Right ventricle myocardium superior (tissue), 1 donor: Measurements from ENCODE around the gene HPN. TPM values are rescaled to one million over a fixed set of nuclear protein-coding genes. Genes with fewer than 3 reads are reported as not detected.

Source experiments
- ATAC-seq: fragments of 200-7000 bp; cut with Tn5 transposase; one replicate; pipeline ENCODE4 v1.9.1; 2020; ENCODE audit warnings: mild to moderate bottlenecking; ENCODE audit not compliant: poor library complexity
- DNase-seq: peaks from one replicate; pipeline ENCODE4 v3.0.0-alpha.2; 2020
- intact Hi-C: fragments of 100-400 bp; cut with DNase I; formaldehyde crosslinking; loops from one replicate; pipeline ENCODE4 v1.11.2; 2022
- total RNA-seq: library from RNA; stranded (reverse); fragmentation: NEBNext Ultra II Directional; extraction: Animal tissue kit (Norgen Biotek cat#: 25700); gene quantifications from one replicate; pipeline ENCODE4 v1.2.1, GENCODE V29; 2021
- donor health status: DM: no; HTN: yes; CAD: no; lungs with severe emphysema.

Gene HPN
- total RNA-seq, 1 donor from 2014 or later: 5.6 TPM

DNA sequence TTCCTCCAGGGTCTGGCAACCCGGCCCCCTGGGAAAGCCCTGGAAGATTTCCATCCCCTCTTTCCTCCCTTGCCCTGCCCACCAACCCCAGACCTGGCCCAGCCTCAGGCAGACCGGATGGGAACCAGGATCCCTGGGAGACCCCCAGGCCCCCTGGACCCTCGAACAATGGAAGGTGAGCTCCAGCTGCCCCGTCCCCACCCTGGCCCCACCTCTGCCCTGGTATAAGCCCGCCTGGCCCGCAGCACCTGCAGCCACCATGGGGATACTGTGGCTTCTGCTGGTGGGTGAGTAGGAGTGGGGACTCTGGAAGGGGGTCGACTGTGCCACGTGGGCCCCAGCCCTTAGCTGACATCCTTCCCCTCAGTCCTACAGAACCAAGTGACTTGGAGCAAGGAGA is 32.4 kb downstream of the HPN start:
- intact Hi-C loops: no loop called here
- DNase-seq (no peak), ATAC-seq (no peak)

DNA sequence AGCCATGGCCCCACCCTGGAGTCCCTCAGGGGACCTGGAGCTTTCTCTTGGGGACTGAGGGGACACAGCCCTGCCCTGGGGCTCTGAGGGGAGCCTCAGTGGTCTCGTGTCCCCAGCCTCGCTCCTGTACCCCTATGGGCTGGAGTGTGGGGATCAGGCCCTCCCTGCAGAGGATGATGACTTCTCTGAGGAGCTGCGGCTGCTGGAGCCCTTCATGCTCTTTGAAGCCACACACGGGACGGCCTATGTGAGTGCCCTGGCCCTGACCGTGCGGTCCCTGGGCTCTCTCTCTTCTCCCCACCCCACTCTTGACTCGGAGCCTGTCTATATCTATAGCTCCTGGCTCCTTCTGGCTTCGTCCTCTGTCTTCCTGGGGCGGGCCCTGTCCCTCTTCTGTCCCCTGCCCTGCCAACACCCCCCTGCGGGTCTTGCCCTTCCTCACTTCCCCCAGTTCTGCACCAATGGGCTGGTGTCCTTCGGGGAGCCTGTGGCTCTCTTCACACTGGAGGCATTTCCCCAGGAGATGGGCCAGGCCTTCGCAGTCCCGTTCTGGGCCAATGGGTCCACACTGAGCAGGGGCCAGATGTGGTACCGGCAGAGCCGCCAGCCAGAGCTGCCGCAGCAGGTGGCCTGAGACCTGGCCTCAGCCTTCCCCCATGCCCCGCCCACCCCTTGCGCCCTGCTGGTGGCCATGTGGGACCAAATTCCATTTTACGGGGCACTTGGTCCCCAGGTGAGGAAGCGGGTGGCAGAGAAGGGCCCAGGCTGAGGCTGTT is 33.1 kb downstream of the HPN start:
- DNase-seq (no peak), ATAC-seq (no peak)
- intact Hi-C loops: no loop called here

DNA sequence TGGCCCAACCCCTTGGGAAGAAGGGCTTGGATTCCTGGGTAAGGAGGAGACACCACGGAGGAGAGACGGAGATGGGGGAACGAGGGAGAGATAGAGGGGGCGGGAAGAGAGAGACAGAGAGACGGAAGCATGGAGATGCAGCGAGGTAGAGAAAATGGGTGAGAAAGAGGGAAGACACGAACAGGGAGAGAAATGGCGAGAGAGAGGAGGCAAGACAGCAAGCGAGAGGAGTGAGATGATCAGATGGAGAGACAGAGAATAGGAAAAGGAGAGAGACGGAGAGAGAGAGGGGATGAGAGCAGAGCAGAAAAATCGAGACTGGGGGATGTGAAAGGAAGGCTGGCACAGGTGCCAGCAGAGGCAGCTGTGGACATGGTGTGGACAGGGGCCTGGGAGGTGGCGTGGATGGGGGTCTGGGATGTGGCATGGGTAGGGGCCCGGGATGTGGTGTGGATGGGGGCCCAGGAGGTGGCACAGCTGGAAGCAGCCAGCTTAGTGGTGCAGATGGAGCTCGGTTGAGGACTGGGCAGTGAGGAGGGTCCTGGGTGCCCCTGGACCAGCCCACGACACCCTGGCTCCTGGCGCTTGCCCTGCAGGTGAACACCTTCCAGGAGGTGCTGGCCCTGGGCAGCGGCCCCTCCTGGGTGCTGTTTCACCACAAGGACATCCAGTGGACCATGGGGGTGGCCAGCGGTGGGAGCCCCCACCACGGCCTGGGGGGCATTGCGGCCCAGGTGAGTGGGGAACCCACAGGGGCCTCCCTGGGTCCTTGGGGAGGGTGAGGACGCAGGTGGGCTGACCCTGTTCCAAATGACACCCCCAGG is 33.9 kb downstream of the HPN start:
- no peak for DNase-seq
- intact Hi-C loops: no loop called here
- ATAC-seq: no peak

DNA sequence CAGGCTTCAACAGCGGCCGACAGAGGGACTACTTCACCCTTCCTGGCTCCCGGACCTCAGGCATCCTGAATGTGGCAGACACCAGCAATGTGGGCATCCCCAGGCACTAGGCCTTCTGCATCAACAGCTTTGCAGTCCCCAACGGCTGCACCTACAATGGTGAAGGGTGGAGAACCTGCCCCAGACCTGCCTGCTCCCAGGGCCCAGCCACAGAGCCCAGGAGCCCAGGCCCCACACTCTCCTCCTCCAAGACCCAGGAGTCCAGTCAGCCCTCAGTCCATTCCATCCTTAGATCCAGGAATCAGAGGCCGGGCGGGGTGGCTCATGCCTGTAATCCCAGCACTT is 34.5 kb downstream of the HPN start:
- DNase-seq (no peak), ATAC-seq (no peak)
- intact Hi-C loops: no loop called here

DNA sequence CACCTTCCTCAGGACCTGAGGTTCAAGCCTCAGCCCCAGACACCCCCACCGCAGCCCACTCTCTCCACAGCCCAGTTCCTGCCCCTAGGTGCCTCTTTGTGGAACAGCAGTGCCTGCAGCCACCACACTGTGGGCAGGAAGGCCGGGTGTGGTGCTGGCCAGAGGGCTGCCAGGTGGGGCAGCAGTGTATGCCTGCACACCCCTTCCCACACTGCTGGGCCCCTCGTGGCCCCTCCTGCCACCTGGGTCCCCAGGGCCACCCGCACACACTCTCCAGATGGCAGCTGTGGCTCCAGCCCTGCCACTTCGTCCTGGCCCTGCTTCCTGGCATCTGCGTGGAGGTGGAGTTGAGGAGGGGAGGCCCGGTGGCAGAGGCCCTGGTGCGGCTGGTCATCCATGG is 35.1 kb downstream of the HPN start:
- intact Hi-C loops: no loop called here
- ATAC-seq: no peak

DNA sequence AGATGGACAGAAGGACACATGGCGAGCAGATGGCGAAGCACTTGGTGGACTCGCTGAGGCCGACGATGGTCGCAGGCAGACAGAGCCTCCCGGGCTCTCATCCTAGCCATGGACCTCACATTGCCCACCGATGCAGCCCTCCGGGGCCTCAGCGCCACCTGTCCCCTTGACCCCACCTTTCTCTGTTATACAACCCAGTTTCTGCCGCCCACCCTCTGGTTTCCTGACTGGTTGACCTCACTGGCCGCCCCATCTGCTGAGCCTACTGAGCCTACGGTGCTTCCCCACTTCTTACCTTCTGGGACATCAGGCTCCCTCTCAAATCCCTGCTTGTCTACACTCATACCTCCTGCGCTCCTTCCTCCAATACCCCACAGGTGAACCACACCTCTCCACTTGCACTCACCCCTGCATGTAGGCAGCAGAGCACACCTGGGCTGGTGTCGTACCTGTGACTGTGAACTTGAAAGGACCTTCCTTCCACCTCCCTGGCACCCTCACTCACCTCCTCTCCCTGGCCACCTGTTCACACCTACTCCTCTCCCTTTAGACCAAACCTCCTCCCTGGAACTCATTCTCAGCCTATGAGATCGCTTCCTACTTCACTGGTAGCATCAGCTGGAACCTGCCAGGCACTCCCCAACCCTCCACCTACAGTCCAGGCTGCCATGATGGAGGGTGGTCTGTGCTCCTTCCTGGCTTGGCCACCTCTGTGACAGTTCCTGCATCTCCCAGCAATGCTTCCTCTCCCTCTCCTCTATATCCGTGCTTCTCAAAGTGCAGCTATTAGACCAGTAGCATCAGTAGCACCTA is 36.1 kb downstream of the HPN start:
- ATAC-seq (no peak), DNase-seq (no peak)
- intact Hi-C loops: no loop called here

More for the DNA sequence above, 35.1 kb downstream of the HPN start:
- DNase-seq: no peak

DNA sequence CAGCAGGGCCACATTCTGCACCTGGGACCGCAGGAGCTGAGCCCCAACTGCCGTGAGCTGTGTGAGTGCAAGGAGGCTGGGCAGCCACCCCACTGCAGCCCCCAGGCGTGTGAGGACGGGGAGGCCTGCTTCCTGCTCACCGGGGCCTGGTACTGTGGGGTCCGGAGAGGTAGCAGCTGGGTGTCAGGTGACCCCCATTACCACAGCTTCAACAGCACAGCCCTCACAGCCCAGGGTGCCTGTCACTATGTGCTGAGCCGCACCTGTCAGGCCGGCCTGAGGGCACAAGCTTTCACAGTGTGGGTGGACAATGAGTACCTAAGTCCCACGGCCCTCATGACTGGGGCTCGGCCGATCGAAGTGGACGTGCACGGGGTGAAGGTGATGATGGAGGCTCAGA is 38.3 kb downstream of the HPN start:
- ATAC-seq (no peak), DNase-seq (no peak)
- intact Hi-C loops: no loop called here

DNA sequence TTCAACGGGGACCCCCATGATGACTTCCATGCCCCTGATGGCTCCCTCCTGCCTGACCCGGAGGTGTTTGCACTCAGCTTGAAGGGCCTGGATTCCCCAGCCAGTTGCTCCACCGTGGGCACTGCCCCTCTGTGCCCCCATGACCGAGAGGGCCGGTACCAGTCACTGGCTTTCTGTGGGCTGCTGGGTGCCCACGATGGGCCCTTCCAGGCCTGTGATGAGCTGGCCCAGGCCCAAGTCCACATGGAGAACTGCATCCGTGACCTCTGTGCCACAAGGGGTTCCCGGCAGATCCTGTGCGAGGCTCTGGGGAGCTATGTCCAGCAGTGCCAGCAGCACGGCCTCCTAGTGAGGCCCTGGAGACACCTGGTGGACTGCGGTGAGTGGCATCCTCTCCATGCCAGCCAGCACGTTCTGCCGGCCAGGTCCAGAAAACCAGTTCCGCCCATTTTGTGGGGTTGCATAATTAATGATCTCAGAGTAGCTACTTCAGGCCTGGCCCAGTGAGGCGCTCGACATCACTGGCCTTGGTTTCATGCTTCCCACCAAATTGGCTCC is 39.2 kb downstream of the HPN start:
- no peak for ATAC-seq
- intact Hi-C loops: no loop called here
- DNase-seq: no peak

DNA sequence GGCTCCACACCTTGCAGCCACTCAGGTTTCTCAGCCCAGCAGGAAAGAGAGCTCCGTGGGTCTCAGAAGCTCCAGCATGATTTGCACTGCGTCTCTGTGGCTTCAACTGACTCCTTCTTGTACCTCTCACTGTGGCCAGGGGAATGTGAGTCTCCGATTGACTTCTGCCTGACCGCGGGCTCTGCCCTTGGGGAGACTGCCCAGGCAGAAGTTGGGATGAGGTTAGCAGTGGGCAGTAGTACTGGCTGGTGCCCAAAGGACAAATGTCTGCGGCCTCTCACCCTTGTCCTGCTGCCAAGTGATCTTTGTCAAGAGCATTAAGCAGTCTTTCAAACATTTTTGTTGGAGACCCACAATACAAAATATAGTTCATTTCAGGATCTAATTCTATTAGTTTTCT is 39.7 kb downstream of the HPN start:
- no peak for DNase-seq
- intact Hi-C loops: no loop called here
- ATAC-seq: no peak

DNA sequence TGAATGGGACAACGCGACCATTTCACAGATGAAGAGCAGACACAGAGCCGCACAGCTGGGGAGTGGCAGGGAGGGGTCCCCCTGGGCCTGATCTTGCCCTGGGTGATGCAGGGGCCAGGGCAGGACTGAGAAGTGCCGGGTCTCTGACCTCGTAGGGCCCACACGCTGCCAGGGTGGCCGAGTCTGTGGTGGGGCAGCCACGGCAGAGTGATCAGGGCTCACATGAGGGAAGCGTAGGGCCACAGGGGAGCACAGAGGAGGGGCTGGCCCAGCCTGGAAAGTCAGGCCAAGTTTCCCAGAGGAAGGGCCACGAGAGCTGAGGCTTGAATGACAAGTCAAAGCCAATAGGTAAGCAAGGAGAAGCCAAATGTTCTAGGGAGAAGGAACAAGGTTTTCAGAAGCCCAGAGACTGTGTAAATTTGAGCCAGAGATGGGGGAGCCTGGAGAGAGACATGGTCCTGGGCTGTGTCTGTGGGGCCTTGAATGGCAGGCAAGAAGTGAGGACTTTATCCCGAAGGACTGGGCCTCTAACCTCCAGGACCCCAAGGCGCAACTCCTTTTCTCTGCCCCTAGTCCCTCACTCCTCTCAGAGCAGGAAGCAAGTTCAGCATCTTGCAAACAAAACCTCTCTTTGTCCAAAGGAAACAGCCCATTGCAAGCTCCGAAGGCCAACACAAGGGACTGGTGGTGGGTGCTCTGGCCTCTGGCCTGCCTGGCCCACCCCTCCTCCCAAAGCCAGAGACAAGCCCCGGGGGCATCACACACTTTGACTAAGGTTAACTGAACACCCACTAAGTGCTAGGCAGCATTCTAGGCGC is 42.4 kb downstream of the HPN start:
- DNase-seq: no peak
- no peak for ATAC-seq
- intact Hi-C loops: no loop called here

DNA sequence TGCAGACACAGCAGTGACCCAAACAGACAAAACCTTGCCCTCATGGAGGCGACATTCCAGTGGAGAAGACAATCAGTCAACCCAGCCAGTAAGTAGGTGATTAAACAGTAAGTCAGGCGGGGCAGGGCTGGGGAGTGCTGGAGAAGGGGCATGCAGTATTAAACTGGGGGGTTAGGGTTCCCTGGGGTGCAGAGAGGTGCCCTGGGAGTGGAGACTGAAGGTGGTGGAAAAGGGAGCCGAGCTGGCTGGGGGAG is 42.9 kb downstream of the HPN start:
- ATAC-seq (no peak), DNase-seq (no peak)
- intact Hi-C loops: no loop called here

DNA sequence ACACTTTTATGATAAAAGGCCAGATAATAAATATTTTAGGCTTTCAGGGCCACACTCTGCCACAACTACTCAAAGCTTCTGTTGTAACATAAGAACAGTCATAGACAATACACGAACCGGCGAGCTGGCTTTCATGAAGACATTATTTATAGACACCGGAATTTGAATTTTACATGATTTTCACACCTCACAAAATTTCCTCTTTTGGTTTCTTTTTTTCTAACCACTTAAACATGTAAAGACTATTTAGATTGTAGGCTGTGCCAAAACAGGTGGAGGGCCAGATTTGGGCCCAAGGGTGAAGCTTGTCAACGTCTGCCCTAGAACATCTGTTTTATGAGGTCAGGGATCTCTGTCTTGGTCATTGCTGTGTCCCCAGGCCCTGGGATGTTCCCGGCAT is 44.4 kb downstream of the HPN start:
- intact Hi-C loops: loop anchor here (5.0 kb wide), 1 partner anchor 114 kb away; no protein-coding TSS in a partner anchor
- no peak for ATAC-seq
- DNase-seq: no peak

DNA sequence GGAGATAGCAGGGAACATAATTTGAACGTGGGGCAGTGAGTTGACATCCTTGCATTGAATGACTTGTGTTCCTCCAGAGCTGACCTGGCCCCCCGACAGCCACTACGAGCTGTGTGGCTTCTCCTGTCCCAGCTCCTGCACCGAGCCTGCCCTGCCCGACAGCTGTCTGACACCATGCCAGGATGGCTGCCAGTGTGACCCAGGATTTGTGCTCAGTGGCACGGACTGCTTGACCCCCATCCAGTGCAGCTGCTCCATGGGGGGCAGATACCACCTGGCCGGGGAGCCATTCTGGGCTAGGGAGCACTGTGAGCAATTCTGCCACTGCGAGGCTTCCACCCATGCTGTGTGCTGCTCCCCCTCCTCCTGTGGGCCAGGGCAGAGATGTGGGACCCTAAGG is 44.9 kb downstream of the HPN start:
- intact Hi-C loops: loop anchor here (5.0 kb wide), 1 partner anchor 114 kb away; no protein-coding TSS in a partner anchor
- no peak for ATAC-seq
- no peak for DNase-seq

DNA sequence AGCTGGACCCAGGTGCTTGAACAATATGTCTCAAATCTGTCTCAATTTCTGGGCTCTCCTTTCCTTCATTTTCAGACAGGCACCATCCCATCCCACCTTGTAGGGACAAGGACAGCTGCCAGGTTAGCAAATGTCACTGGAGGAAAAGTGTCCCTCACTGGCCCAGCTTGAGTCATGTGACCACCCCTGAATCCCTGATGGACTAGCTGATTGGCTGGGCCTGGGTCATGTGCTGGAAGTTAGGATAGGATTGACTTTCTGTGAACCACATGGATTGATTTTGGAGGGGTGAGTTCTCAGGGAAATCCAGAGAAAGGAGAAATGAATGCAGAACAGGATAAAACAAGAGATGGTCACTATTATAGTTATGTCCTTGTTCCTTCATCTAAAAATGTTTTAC is 45.9 kb downstream of the HPN start:
- intact Hi-C loops: loop anchor here (5.0 kb wide), 1 partner anchor 115 kb away; no protein-coding TSS in a partner anchor
- DNase-seq (no peak), ATAC-seq (no peak)

DNA sequence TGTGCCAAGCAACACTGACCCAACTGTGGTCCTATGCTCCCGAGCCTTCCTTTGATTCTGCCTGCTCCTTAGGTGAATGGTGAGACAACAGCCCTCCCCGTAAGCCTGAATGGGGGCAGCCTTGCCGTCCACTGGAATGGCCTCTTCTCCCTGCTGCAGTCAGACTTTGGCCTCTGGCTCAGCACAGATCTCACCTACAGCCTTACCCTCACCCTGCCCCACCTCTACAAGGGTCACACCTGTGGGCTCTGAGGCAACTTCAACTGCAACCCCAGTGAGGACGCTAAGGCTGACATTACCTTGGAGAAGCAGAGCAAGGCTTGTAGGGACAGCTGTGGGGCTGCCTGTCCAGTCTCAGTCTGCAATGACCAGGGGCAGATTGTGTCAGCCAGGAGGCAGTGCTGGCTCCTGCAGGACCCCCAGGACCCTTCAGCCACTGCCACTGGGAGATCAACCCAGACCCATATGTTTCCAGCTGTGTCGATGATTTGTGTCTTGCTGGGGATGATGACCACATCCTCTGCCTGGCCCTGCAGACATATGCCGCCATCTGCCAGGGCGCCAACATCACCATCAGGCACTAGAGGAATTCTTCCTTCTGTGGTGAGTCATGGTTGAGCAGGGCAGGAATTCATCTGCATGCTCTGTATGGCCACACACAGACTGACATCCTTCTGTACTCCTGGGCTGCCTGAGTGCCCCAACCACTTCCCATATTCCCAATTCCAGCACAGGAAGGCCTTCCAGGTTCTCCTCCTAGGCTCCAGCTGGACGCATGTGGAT is 46.8 kb downstream of the HPN start:
- intact Hi-C loops: loop anchor here (5.0 kb wide), 1 partner anchor 116 kb away; no protein-coding TSS in a partner anchor
- ATAC-seq: no peak
- DNase-seq: no peak

DNA sequence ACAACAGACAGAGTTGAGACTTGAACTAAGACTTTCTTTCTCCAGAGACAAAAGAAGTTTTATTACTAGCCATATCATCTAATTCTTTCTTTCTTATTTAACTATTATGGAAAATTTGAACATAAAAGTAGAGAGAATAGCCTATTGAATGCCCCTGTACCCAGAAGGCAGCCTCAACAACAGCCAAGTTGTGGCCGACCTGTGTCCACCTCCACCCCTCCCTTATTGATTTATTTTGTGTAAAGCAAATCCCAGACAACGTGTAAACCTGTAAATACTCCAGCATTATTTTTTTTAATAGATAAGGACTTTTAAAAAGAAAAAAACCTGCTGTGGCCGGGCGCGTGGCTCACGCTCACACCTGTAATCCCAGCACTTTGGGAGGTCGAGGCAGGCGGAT is 48.0 kb downstream of the HPN start:
- ATAC-seq: no peak
- intact Hi-C loops: loop anchor here (5.0 kb wide), 1 partner anchor 117 kb away; no protein-coding TSS in a partner anchor
- DNase-seq: no peak

DNA sequence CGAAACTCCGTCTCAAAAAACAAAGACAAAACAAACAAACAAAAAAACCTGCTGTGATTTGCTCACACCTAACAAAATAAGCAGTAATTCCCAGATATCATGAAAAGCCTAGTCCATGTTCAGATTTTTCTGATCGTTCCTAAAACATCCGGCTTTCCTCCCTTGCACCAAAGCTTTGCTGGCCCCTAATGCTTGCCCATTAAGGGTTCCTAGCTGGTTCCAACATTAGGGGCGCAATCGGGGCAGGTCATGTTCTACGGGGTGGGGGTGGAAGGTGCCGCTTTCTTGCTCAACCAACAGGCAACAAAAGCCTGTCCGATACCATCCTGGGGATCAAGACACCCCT is 48.6 kb downstream of the HPN start:
- intact Hi-C loops: no loop called here
- DNase-seq (no peak), ATAC-seq (no peak)
